IPS-15b (cell line): Measurements from ENCODE around the gene PLEKHG2.

ENCODE experiments used
- H3K27me3 ChIP-seq: one replicate; pipeline ENCODE4 v1.6.1; 2013; ENCODE audit warnings: low read length; ENCODE audit not compliant: control insufficient read depth, insufficient read depth
- H3K36me3 ChIP-seq: one replicate; pipeline ENCODE4 v1.6.1; 2013; ENCODE audit warnings: low read length; ENCODE audit not compliant: control insufficient read depth, insufficient read depth
- H3K4me1 ChIP-seq: one replicate; pipeline ENCODE4 v1.6.1; 2013; ENCODE audit warnings: mild to moderate bottlenecking, low read length; ENCODE audit not compliant: control insufficient read depth, insufficient read depth
- H3K4me3 ChIP-seq: one replicate; pipeline ENCODE4 v1.5.1; 2013; ENCODE audit warnings: low read depth, low read length
- H3K9ac ChIP-seq: one replicate; pipeline ENCODE4 v1.6.1; 2013; ENCODE audit warnings: low read depth, mild to moderate bottlenecking, low read length
- H3K9me3 ChIP-seq: one replicate; pipeline ENCODE4 v1.6.1; 2013; ENCODE audit warnings: mild to moderate bottlenecking, low read length; ENCODE audit not compliant: control insufficient read depth, insufficient read depth

The PLEKHG2 gene

DNA sequence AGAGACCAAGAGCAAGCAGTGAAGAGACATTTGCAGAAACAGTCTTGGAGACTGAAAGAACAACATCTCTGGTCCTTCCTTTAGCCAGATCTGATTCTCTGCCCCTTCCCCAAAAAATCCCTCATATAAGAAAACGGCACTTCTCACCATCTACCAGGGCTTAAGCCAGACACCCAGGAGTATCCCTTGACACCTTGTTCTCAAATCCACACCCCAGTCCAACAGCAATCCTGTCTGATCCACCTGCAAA, 1.7 kb upstream of the PLEKHG2 start:
- no peaks in the 10 kb centered on the region for H3K27me3 ChIP-seq
- H3K9ac ChIP-seq = peak overlapping the region; percentile 95
- peaks cover 21% of the 10 kb centered on the region for H3K4me1 ChIP-seq
- H3K4me3 ChIP-seq = peak overlapping the region; percentile 95
- no peaks in the 10 kb centered on the region for H3K9me3 ChIP-seq
- peaks cover 13% of the 10 kb centered on the region for H3K36me3 ChIP-seq

DNA sequence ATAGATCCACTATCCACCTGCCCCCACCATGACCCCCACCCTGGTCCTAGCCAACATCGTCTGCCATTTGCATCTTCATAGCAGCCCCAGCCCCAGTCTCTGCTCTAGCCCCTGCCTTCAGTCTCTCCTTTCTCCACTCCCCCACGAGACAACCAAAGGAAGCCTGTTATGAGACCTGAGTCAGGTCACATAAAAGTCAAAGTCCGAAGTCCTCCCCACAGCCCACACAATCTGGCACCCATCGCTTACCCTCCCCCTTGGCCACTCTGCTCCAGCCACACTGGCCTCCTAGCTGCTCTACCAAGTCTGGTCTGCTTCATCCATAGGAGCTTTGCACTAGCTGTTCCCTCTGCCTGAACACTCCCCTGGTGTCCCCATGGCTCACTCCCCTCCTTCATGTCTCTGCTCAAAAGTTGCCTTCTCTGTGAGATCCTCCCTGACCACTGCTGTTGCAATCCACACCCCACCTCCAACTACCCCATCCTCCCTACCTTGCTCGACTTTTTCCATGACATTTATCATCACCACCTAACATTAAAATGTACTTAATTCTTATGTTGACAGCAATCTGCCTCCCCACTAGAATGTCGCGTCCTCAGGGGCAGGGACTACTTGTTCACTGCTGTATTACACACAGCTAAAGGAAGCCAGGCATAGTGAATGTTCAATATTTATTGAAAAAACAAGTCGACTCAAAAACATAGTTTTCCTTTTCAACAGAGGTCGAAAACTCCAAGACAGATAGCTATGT, 1.2 kb upstream of the PLEKHG2 start:
- Histone ChIP-seq H3K27me3 (no peaks in the 10 kb centered on the region), H3K4me1 (peaks cover 18% of the 10 kb centered on the region), H3K36me3 (peaks cover 18% of the 10 kb centered on the region), H3K9ac (no peak overlapping the region), H3K4me3 (peak overlapping the region; percentile 95), H3K9me3 (no peaks in the 10 kb centered on the region)

DNA sequence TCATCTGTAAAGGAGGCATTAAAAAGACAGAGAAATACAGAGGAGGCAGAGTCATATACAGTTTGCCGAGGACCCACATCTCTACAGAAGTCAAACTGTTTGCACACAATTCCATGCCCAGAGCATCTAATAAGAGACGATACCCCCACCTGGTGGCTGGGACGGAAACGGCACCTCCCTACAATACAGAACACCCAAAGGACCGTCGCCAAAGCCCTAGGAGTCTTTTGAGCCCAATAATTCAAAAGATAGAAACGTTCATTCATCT, 703 bp upstream of the PLEKHG2 start:
- Histone ChIP-seq H3K9me3 (no peaks in the 10 kb centered on the region), H3K9ac (no peak overlapping the region), H3K36me3 (peaks cover 19% of the 10 kb centered on the region), H3K4me3 (peak overlapping the region; percentile 31), H3K27me3 (no peaks in the 10 kb centered on the region), H3K4me1 (peaks cover 18% of the 10 kb centered on the region)

DNA sequence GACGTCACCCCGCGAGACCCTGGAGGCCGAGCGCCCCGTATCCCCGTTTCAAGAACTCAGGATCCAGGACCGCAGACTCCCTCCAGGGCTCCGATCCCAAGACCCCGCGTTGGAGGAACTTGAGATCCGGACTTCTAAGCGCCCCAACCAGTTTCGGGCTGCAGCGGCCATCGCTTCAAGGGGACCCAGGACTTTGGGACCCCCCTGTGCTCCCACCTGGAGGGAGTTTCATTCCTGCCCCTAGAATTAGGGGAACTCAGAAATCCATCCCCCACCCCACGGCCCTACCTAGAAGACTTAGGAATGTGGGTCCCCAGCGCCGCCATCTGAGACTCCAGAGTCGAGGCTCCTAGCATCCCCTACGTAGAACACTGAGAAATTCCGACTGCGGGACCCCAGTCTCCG, 400 bp downstream of the PLEKHG2 start:
- Histone ChIP-seq H3K4me3 (peak overlapping the region; percentile 97), H3K36me3 (peaks cover 23% of the 10 kb centered on the region), H3K27me3 (no peaks in the 10 kb centered on the region), H3K9me3 (no peaks in the 10 kb centered on the region), H3K4me1 (peaks cover 18% of the 10 kb centered on the region), H3K9ac (peak overlapping the region; percentile 92)

DNA sequence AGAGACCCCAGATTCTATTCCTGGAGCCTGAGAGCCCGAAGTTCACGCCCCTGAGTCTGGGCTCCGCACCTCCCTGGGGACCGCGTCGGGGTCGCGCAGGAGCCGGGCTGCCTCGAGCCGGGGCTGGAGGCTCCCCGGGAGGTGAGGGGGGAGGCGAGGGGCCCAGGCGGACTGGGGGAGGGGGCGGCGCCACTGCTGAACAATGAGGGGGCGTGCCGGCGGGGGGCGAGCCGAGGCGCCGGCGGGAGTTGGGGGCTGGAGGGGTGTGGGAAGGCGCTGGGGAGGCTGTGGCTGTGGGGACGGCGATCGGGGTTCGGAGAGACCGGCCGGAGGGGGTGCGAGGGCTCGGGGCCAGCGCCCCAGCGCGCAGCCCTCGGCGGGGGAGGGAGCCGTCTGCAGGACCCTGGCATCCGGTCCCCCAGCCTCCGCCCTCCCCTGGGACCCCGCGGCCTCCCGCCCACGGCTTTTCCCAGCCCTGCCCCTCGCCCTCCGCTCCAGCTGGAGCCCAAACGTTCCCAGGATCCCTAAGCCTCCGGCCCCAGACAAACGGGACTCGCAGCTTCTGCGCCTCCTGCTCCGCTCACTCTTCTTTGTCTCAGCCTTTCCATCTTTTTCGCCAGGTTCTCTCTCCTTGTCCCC, 922 bp downstream of the PLEKHG2 start:
- Histone ChIP-seq H3K4me1 (peaks cover 18% of the 10 kb centered on the region), H3K9me3 (no peaks in the 10 kb centered on the region), H3K4me3 (peak overlapping the region; percentile 97), H3K27me3 (no peaks in the 10 kb centered on the region), H3K36me3 (peaks cover 20% of the 10 kb centered on the region), H3K9ac (peak overlapping the region; percentile 92)

DNA sequence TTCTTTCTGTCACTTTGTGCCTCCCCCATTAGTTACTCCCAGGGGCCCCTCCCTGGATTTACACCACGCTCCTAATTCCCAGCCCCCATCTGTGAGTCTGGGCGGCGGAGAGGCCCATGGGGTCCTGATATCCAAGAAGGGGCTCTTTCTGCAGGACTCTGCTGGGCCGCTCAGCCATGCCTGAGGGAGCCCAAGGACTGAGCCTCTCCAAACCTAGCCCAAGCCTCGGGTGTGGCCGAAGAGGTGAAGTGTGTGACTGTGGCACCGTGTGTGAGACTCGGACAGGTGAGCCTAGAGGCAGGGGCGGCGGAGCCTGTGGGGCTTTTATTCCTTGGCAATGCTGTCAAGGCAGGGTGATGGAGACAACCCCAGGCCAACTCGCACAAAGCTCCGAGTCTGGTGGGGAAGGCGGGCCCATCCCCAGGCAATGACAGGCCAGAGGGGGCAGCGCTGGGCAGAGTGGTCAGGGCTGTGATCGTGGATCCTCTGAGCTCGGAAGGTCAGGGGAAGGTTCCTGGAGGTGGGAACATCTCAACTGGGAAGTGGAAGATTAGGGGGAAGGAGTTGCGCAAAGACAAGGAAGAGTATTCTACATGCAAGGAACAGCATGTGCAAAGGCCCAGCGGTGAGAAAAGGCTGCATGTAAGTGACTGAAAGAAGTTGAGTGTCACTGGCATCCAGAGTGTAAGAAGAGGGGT, 1.6 kb downstream of the PLEKHG2 start:
- no peaks in the 10 kb centered on the region for H3K9me3 ChIP-seq
- peak overlapping the region; percentile 94 for H3K4me3 ChIP-seq
- peaks cover 24% of the 10 kb centered on the region for H3K36me3 ChIP-seq
- peak overlapping the region; percentile 54 for H3K9ac ChIP-seq
- no peaks in the 10 kb centered on the region for H3K27me3 ChIP-seq
- peaks cover 13% of the 10 kb centered on the region for H3K4me1 ChIP-seq

DNA sequence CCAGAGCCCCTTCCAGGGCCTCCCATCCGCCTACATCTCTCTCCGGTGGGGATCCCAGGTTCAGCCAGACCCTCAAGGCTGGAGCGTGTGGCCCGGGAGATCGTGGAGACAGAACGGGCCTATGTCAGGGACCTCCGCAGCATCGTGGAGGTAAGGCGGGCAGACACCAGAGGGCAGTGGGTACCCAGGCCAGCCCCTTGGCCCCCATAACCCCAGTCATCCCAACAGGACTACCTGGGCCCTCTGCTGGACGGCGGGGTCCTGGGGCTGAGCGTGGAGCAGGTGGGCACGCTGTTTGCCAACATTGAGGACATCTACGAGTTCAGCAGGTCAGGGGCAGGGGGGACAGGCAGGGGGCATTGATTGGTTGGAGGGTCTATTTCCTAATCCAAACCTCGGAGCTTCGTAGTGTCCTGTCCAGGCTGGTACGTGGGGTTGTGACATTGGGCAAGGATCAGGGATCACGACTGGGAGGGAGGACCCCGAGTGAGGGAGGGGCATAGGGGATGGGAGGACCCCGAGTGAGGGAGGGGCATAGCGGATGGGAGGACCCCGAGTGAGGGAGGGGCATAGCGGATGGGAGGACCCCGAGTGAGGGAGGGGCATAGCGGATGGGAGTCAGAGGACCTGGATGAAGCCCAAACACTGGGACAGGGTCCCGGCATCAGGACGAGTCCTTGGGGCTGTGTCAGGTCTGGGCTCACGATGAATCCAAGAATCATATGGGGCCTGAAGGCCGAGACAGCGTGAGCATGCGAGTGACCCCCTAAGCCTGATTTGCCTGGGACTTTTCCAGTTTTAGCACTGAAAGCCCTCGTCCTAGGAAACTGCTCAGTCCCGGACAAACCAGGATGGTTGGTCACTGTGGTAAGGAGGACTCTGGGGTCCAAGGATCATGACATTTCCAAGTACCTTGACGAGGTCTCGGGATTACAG, 2.9 kb downstream of the PLEKHG2 start:
- H3K4me3 ChIP-seq = peak overlapping the region; percentile 94

DNA sequence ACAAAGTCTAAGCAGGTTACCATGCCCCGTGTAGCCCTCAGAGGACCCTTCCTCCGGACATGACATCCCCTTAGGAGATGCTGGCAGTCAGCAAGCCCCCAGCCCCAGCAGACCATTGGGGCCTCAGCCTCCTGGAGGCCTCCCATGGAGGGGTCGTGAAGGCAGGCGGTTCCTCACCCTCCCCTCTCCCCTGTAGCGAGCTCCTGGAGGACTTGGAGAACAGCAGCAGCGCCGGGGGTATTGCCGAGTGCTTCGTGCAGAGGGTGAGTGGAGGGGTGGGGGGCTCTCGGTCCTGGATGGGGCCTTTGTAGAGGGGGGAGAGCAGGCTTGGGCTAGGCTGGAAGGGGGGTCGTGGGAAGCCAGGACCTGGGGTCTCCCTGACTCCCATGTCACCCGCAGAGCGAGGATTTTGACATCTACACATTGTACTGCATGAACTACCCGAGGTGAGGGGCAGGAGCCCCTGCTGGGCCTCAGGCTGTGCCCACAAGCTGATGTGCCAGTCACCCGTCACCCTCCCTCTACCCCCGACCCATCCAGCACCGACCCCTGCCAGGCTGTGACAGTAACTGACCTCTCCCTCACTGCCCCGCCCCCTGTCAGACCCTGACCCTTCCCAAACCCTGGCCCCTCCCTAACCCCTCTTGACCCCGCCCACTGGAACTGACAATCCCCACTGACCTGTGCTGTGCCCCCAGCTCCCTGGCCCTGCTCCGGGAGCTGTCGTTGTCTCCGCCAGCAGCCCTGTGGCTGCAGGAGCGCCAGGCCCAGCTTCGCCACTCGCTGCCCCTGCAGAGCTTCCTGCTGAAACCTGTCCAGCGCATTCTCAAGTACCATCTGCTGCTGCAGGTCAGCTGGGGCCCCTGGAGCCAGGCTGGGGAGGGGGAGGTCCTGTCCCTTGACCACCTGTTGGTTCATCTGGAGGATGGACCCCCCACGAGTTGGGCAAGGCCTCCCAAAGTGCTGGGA, 4.0 kb downstream of the PLEKHG2 start:
- no peaks in the 10 kb centered on the region for H3K27me3 ChIP-seq
- H3K4me3 ChIP-seq = no peak overlapping the region
- peaks cover 7% of the 10 kb centered on the region for H3K4me1 ChIP-seq
- no peaks in the 10 kb centered on the region for H3K9me3 ChIP-seq
- H3K9ac ChIP-seq = no peak overlapping the region
- H3K36me3 ChIP-seq = peaks cover 34% of the 10 kb centered on the region

More for the DNA sequence above, 2.9 kb downstream of the PLEKHG2 start:
- Histone ChIP-seq H3K9ac (peak overlapping the region; percentile 5), H3K4me1 (peaks cover 12% of the 10 kb centered on the region), H3K9me3 (no peaks in the 10 kb centered on the region), H3K27me3 (no peaks in the 10 kb centered on the region), H3K36me3 (peaks cover 29% of the 10 kb centered on the region)

DNA sequence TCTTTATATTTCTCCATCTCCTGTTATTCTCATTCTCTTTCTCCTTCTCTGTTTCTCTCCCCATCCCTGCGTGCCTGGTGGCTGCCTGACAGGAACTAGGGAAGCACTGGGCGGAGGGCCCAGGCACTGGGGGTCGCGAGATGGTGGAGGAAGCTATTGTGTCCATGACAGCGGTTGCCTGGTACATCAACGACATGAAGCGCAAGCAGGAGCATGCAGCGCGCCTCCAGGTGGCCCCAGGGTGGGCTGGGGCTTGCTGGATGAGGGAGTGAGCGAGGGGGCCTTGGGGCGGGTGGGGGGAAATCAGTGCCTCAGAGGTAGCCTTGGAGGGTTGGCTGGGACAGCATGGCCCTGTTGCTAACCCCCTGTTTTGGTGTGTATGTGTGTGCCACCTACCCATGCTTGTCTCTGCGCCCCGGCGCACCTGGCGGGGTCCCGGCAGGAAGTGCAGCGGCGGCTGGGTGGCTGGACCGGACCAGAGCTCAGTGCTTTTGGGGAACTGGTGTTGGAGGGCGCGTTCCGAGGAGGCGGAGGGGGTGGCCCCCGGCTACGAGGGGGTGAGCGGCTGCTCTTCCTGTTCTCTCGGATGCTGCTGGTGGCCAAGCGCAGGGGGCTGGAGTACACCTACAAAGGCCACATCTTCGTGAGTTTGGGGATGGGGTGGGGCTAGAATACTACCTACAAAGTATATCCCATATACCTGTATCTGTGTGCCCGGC, 5.2 kb downstream of the PLEKHG2 start:
- Histone ChIP-seq H3K9ac (no peak overlapping the region), H3K9me3 (no peaks in the 10 kb centered on the region), H3K27me3 (no peaks in the 10 kb centered on the region), H3K4me3 (no peak overlapping the region), H3K4me1 (peaks cover 5% of the 10 kb centered on the region), H3K36me3 (peaks cover 37% of the 10 kb centered on the region)

DNA sequence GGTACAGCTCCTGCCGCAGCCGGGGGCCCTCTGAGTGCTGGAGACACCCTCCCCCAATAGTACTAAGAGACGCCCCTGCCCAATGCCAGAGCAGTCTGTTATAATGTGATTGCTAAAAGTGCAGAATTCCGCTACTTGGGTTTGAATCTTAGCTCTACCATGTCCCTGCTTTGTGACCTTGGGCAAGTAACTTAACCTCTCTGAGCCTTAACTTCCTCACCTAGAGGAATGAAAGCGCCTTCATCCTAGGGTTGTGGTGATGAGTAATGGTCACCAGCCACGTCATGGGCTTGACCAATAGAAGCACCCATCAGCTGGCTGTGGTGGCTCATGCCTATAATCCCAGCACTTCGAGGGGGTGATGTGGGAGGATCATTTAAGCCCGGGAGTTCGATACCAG, 6.5 kb downstream of the PLEKHG2 start:
- Histone ChIP-seq H3K36me3 (peaks cover 43% of the 10 kb centered on the region), H3K9ac (no peak overlapping the region), H3K27me3 (no peaks in the 10 kb centered on the region), H3K4me1 (peaks cover 5% of the 10 kb centered on the region), H3K4me3 (no peak overlapping the region), H3K9me3 (no peaks in the 10 kb centered on the region)
